GM19025 (cell line): ENCODE results near the gene SLC16A7.

Experiments
- ATAC-seq: cut with Tn5 transposase; IDR thresholded peaks from one replicate; pipeline ENCODE4 v1.9.1; 2021; ENCODE audit warnings: mild to moderate bottlenecking, low read depth, moderate library complexity; ENCODE audit not compliant: unreplicated experiment

The SLC16A7 gene

DNA sequence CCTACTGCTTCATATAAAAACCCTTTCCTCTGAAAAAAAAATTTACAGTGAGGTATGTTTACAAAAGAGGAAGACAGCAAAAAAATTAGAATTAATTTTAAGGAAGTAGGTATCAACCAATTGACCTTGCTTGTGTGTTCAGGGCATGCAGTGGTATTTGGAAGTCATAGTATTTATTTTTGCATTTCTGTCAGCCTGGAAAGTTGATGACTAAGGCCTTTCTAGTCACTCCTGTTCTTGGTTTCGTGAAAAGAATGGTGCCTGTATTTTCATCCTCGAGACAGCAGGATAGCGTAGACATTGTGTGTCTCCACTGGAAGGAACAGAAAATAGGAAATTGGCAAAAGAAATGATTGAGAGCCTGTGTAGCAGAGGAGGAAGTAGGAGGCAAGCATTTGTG lies 24.5 kb downstream of the SLC16A7 start:
- ATAC-seq, result no peak

DNA sequence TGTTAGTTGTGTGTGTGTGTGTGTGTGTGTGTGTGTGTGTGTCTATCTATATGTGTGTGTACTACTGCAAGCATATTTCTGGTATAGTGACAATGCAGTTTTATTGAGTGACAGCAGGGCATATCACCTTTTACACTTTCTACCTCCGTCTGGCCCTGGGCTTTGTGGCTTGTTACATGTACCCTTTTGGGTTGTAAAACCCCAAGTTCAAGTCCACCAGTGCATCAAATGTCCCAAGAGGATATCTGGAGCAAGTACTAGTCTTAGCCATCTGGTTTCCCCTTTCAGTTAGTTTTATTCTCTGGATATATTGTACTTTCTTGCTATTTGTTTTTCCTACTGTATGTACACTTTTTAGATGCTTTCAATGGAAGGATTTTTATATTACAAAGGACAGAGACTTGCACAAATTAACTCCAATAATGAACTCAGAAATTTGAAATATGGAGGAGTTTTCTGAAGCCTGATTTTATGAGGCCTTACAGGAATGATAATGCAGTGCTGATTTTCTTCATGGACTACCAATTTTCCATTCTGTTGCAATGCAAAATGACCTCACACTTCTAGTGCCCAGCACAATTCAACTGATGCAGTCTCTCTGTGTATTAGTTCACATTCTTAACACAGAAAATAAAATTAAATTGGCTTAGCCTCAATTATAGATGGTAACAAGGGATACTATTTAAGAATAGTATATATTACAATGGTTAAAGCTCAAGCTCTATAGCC lies 29.1 kb downstream of the SLC16A7 start:
- no peak for ATAC-seq

DNA sequence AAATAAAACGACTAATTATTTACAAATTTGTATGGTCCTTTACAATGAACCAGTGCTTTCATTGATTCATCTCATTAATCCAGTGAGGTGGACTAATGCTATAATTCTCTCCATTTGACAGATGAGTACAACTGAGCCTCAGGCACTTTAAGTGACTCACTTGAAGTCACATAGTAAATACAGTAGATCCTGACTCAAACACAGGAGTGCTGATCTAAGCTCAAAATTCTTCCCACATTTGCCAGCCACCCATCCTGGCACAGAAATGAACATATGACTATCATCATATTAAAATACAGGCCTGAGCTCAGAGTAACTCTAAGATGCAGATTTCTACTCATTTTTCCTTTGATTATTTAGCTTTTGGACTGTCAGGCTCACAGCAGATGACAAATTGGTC lies 30.6 kb downstream of the SLC16A7 start:
- no peak for ATAC-seq

DNA sequence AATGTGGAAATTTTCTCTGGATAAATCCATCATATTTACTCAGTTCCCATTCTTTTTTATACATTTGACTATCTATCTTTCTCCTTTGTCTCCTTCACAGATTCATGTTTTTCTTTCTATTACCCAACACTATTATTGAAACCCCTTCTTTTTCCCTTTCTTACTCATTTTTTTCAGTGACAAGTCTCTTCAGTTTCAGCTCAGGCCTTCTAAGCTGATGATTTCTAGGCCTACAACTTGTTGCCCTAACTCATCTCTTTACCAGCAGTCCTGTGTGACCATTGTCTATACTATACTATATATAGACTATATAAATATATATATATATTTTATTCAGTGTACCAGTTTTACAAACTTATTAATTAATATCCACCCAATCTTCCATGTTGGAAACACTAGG lies 31.8 kb downstream of the SLC16A7 start:
- no peak for ATAC-seq

DNA sequence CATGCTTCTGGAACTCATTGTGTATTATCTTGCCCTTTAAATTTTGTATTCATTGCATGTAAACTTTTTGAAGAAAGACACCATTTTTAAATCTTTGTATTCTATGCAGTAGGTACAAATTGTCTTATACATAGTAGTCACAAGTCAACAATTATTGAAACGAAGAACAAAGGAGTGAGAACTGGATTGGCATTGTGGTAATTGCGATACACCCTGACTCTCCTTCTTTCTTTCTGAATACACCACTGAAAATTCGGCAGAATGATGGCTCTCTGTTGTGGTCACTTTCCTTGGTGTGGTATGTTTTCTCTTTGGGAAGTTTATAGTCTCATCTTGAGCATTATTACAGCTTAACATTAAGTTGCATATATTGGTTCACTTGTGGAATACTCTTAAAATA lies 34.1 kb downstream of the SLC16A7 start:
- no peak for ATAC-seq

DNA sequence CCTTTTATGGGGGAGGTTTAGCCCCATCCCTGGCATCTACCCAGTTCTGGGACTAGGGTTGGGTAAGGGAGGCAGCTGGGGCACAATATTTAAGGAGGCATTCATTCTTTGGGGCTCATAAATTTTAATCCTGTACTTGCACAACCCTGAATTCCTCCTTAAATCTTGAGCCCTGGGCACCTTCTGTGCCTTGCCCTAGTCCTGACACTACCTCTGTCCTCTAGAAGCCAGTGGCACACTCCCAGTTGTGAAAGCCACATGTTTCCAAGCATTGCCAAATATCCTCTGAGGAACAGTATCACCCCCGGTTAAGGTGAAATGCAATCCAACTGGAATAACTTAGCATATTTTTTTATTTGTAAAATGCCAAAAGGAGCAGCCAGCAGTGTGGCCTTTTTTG lies 36.6 kb downstream of the SLC16A7 start:
- ATAC-seq, result no peak

DNA sequence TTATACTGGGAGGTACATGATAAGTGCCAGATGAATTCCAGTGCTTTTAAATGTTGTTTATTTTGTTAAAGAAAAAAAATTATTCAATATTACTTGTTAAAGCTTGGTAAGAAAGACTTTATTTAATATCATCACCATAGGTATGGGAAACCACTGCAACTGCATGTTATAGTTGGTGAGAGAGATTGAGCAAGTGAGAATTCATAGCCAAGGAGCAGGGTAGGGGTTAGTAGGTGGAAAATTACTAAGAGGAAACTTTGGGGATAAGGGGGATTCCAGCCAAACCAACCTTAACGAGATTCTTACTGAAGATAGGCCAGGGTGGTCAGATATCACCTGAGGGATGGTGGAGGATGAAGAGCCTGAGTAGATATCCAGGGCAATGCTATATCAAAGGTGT lies 38.4 kb downstream of the SLC16A7 start:
- ATAC-seq, result no peak

DNA sequence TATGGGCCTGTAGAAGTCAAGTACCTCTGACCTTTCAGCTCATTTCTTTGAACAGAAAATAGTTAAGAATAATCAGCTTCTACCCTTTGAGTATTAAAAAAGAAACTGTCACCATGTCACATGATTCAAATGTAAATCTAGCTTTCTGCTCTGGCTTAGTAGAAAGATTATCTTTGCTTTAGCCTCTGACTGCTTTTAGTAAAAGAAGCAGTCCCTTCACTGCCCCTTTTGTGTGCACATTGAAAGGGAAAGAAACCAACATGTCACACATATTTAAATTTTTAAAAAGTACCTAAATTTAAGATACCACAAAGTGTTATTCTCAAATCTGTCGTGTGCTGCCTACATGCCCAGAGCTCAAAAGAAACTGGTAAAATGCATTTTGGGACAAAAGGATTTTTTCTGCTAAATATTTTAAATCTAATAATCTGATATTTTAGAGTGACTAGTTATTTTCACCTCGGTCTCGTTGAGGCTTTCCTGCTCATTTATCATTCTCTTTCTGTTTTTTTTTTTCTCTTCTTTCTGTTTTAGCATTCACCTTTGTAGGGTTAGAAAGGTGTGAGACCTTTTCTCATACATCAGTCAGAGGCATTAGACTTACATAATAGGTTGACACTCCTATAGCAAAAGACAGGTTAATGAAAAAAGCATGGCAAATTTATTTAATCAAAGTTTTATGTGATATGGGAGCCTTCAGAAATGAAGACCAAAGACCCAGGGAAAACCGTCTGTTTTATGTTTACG lies 41.3 kb downstream of the SLC16A7 start:
- ATAC-seq, result peak; percentile 82

DNA sequence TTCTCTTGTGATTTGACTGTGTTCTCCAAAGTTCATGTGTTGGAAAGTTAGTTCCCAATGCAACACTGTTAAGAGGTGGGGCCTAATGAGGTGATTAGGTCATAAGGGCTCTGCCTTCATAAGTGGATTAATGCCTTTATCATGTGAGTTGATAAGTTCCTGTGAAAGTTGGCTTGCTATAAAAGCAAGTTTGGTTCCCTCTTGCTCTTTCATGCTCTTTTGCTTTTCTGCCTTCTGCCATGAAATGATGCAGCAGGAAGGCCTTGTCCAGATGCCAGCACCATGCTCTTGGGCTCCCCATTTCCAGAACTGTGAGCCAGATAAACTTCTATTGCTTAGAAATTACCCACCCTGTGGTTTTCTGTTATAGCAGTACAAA lies 41.9 kb downstream of the SLC16A7 start:
- ATAC-seq, result no peak

DNA sequence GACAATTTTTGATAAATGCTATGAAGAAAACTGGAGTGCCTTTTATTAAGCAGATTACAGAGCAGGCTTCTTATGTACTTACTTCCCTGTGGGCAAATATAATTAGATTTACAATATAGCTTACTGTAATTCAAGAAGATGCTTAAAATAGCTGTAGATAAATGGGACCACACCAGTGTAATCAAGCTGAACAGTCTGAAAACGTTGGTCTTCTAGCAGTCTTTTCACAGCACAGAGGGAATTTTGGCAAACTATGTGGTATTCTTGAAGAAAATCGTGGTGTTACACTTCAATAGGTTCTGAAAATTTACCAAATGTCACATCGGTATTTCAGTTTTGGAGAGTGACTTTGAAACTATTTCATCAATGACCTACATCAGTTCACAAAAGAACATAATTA lies 47.7 kb downstream of the SLC16A7 start:
- no peak for ATAC-seq

DNA sequence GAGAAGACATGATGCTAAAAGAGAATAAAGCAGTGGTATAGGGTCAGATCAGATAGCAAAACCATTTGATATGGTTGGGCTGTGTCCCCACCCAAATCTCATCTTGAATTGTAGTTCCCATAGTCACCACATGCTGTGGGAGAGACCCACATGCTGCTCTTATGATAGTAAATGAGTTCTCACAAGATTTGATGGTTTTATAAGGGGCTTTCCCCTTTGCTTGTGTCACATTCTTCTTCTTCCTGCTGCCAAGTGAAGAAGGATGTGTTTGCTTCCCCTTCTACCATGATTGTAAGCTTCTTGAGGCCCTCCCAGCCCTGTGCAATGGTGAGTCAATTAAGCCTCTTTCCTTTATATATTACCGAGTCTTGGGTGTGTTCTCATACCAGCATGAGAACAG lies 49.4 kb downstream of the SLC16A7 start:
- no peak for ATAC-seq

DNA sequence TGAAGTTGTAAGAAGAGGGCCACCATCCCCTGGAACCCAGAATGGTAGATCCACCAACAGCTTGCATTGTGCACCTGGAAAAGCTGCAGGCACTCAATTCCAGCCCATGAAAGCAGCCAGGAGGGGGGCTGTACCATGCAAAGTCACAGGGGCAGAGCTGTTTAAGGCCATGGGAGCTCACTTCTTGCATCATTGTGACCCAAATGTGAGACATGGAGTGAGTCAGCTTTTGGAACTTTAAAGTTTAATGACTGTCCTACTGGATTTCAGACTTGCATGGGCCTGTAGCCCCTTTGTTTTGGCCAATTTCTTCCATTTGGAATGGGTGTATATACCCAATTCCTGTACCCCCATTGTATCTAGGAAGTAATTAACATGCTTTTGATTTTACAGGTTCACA lies 50.8 kb downstream of the SLC16A7 start:
- ATAC-seq, result no peak

DNA sequence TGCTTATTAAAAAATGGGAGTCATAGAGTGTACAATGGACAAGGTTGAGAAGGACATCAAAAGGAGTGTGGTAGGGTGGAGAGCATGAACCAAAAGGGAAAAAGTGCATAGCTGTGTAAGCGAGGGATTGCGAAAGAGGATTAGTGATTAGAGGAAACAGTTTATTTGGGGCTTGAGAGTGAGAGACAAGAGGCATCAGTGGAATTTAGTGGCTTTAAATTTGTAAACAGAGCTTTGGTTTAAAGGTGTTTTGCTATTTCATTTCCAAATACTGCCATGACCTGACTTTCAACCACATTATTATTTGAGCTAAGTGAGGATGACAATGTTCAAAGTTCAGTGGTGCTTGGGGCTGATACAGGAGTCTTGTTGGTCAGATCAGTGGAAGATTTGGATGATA lies 53.4 kb downstream of the SLC16A7 start:
- ATAC-seq, result no peak

DNA sequence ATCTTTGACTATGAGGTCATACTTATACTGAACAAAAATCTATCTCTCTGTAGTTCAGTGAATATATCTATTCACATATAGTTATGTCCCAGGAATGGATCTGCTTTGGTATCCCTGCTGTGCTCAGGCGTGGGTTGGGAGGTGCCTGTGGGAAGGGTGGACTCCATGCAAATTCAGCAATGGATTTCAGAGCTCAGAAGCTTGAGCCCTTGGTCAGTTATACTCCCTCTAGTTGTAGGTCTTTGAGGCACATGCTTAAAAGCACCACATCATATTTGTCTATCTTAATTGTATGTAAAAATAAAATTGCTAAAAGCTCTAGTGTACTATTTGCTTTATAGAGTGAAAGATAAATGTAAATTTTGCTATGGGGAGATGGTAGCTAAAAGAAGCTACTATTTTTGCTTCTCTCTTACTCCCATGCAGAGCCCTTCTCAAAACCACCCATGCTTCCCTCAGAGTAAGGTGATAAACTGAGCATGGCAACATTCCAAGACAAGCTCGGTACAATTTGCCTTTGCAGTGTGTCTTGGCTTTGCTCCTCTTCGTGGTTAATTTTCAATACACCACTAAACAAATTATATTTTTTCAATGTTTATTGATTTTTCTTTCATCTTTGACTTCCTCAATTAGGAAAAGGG lies 54.9 kb downstream of the SLC16A7 start:
- no peak for ATAC-seq

DNA sequence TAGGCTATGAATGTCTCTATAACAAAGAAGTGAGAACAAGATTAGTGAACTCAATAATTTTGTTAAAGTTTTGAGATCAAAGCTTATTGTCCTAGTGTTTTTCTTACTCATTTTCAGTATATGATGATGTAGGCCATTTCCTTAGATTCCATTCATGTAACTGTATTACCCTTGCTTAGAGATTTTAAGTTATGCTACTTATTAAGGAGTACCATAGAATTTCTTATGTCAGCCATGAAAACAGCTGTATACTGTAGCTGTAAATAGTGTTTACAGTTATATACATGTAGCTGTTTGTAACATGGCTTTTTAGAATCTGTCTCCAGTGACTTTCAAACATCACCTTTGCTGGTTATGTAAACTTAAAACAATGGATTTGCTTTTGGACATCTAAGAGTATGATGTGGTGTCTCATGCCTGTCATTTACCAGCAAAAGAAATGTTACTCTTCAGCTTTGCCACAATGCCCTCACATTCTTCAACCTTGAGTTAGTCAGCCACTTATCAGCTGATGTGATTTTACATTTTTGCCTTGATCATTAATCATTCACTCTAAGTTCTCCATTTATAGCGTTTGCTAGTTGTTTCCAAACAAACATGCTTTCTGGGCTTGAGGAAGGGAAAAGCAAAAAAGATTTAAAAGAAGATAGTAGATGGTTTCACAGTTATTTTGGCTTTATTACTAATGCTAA lies 55.5 kb downstream of the SLC16A7 start:
- no peak for ATAC-seq

DNA sequence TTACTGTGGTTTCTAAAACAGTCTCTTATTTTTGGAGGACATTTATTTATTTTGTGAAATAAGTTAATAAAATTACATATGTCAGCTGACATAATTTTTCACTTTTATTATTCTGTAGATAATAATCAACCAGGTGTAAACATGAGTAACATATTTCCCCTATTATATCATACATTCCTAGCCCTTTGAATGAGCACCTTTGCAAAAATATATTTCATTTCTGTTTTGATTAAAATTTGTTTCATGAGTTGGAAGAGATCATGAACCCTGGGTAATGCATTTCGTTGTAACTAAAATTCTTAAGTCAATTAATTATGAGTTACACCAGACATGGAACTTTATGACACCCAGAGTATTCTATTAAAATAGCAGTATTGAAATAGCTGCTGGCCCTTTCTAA lies 56.3 kb downstream of the SLC16A7 start:
- no peak for ATAC-seq

DNA sequence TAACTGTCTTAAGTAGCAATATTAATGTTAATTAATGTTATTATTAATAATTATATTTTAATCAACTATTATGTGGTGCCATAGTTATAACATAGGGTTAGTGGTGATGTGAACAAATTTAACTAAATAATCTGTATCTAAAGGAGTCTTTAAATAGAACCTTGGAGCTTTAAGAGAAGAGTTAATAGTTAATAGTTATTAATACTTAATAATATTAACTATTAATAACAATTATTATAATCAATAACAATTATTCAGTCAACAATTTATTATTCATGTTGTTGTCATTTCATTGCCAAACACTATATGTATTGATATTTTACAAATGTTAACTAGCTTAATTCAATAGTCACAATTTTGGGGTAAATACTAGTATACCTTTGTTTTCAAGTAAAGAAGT lies 58.2 kb downstream of the SLC16A7 start:
- no peak for ATAC-seq

DNA sequence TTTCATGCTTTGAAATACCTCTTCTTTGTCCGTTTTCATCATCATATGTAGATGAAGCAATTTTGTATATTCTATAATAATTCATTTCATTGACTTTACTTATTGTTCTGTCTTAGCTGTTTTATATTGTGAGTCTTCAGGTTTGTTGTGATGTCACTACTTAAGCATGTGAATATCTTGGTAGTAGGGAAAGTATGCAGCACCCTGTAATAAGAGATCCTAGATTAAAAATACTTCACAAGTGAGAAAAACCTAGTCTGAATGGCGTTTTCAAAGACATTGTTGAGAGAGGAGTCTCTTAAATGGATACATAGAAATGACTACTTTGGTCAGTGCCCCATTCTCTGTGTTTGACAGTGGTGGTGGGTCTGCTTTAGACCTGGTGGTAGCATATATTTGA lies 61.4 kb downstream of the SLC16A7 start:
- no peak for ATAC-seq

DNA sequence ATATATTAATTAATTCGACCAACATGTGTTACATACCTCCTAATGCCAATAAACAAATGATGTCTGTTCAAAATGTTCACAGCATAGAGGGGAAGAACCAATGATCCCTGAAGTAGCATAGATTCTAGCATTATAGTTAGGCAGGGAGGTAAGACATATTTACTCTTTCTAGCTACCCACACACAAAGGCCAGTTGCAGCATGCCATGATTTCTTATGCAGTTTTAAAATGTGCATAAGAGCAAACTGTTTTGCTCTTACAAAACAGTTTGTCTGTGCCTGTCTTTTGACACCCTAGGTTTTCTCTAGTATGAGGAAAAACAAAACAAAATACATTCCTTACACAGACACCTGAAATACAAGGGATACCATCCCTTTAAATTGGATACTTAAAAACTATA lies 61.9 kb downstream of the SLC16A7 start:
- no peak for ATAC-seq

DNA sequence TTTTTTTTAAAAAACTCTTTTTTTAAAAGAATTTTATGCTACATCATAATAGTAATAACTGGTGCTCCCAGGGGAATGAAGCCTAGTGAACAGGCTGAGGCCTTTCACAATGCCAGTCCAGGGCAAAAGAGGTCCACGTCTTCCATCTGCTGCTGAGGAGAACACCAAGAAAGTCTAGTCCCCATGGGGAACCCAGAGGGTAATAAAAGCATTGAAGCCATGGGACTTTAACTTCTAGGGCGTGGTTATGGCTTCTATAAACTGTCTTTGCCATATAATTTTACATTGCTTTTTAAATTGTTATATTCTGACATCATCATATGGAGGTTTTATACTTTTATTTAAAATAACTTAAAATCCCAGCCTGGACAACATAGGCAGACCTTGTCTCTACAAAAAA lies 64.3 kb downstream of the SLC16A7 start:
- ATAC-seq, result no peak

DNA sequence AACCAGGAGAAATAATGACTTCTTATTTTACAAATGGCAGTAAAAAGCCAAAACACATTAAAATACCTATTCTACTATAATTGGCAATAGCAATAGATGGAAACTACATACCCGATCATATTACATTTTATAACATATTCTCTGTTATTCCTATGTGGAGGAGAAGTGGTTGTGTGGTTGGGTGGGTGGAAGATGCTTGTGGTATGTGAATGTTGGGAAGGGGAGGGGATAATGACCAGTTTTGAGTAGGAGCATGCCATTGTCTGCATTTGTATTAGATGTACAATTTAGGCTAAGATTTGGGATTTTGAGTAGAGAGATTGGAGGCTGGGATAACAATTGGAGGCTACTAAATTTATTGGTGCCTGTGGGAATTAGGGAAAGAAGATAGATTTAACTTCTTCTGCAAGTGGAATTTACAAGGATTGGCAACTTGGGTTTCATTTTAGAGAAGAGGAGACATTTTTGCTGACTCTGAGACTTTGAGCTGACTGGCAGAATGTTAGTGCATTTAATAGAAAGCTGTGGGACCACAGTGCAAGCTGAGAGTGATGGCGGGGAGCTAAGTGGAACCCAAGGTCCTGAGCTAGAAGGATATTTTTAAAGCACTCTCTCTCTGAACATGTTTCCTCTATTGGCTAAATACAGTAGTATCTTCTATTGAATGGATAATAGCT lies 65.2 kb downstream of the SLC16A7 start:
- ATAC-seq, result no peak
